Measurements from ENCODE around the gene GSTK1. TPM values are rescaled to one million over a fixed set of nuclear protein-coding genes. Genes with fewer than 3 reads are reported as not detected.
A peak's percentile ranks its signal among the peaks of the same experiment; 100 is the strongest.

The GSTK1 gene
- total RNA-seq, 6 experiments from 2014 or later = 209 to 315 (median 257) TPM

DNA sequence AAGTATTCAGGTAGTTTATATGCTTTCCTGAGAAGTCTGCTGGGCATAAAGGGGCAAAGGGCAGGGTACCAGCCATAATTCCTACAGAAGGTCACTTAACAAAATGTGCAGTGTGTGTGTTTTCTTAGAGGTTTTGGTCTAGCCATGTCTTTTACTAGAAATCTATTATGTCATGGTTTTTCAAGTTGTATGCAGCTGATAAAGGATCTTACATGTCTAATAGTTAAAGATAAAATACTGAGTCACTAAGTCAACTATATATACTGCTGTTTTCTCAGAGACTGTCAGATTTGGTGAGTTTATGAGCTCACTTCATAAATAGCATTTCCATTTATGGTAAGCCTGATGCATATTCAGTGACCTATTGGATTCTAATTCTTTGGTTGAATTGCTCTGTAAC lies 32.6 kb downstream of the GSTK1 start:
- ATAC-seq (no peak), DNase-seq (no peak)
- intact Hi-C loops (cut with DNase I) = loop anchor here in 1 of 2 donors (10.0 kb wide), 1 partner anchor 51 kb away; no protein-coding TSS in a partner anchor
- Histone ChIP-seq H3K27ac (no peak overlapping the region), H3K4me3 (no peak overlapping the region), H3K27me3 (no peaks in the 10 kb centered on the region), H3K9me3 (no peaks in the 10 kb centered on the region), H3K4me1 (no peaks in the 10 kb centered on the region), H3K36me3 (peaks cover 2 to 75% (median 23%) of the 10 kb centered on the region in 4 donors)
- TF ChIP-seq POLR2A (IDR thresholded peaks at IDR 0.05) = no peak
- TF ChIP-seq, protein P1, sequence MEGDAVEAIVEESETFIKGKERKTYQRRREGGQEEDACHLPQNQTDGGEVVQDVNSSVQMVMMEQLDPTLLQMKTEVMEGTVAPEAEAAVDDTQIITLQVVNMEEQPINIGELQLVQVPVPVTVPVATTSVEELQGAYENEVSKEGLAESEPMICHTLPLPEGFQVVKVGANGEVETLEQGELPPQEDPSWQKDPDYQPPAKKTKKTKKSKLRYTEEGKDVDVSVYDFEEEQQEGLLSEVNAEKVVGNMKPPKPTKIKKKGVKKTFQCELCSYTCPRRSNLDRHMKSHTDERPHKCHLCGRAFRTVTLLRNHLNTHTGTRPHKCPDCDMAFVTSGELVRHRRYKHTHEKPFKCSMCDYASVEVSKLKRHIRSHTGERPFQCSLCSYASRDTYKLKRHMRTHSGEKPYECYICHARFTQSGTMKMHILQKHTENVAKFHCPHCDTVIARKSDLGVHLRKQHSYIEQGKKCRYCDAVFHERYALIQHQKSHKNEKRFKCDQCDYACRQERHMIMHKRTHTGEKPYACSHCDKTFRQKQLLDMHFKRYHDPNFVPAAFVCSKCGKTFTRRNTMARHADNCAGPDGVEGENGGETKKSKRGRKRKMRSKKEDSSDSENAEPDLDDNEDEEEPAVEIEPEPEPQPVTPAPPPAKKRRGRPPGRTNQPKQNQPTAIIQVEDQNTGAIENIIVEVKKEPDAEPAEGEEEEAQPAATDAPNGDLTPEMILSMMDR (IDR thresholded peaks at IDR 0.05) = no peak

DNA sequence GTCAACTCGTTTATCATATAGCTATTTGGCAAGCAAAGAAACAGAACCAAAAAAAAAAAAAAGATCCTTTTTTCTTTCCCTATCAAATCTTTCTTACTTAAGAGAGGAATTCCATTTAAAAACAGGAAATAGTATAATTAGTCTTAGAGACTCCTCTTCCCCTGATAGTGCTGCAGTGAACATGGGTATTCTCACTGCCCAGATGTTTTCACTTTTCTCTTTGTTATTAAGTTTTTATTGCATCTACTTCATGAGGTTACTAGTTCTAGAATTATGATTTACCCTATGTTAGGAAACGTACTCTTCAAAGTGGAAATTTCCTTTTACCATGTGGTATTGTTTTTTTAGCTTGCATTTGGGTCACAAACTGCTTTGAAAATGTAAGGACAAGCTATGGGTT lies 33.4 kb downstream of the GSTK1 start:
- H3K4me1 ChIP-seq = no peaks in the 10 kb centered on the region
- H3K27me3 ChIP-seq = no peaks in the 10 kb centered on the region
- intact Hi-C loops (cut with DNase I) = loop anchor here in 1 of 2 donors (10.0 kb wide), 1 partner anchor 52 kb away; no protein-coding TSS in a partner anchor
- H3K36me3 ChIP-seq = peaks cover 2 to 83% (median 27%) of the 10 kb centered on the region in 4 donors
- peak overlapping the region in 1 of 3 donors; percentile 4 for H3K27ac ChIP-seq
- no peak for DNase-seq
- 47% methylated on average over 2 of the region's 2 CpGs for WGBS (ENCODE audit: insufficient coverage, low coverage, low lambda C conversion rate, missing lambda C conversion rate)
- no peak overlapping the region for H3K4me3 ChIP-seq
- no peaks in the 10 kb centered on the region for H3K9me3 ChIP-seq
- ATAC-seq = no peak
- TF ChIP-seq POLR2A (IDR thresholded peaks at IDR 0.05) = no peak

DNA sequence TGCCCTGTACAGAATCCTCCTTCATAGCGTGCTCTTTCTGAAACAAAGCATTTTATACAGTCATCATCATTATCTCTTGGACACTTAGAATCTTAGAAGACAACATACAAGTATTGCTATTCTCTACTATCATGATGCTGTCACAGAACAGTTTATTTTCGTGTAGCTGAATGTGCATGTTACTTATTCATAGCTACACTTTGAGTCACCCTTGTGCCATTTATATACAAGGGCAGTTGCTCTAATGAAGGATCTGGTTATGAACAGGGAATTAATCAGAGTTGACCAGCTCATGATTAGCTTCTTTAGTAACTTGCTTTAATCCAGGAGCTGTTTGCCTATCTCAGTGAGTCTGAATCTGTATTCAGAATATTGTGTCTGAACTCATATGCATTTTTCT lies 36.1 kb downstream of the GSTK1 start:
- Histone ChIP-seq H3K4me3 (no peak overlapping the region), H3K9me3 (no peaks in the 10 kb centered on the region), H3K4me1 (no peaks in the 10 kb centered on the region), H3K27me3 (no peaks in the 10 kb centered on the region), H3K27ac (no peak overlapping the region), H3K36me3 (peaks cover 2 to 84% (median 30%) of the 10 kb centered on the region in 4 donors)
- DNase-seq = no peak
- no peak for ATAC-seq
- 82% methylated on average over 2 of the region's 2 CpGs for WGBS (ENCODE audit: insufficient coverage, low coverage, low lambda C conversion rate, missing lambda C conversion rate)
- TF ChIP-seq, protein P1 (IDR thresholded peaks at IDR 0.05) = no peak
- no peak for TF ChIP-seq POLR2A (IDR thresholded peaks at IDR 0.05)
- intact Hi-C loops (cut with DNase I) = loop anchor here in 1 of 2 donors (10.0 kb wide), 1 partner anchor 55 kb away; no protein-coding TSS in a partner anchor

DNA sequence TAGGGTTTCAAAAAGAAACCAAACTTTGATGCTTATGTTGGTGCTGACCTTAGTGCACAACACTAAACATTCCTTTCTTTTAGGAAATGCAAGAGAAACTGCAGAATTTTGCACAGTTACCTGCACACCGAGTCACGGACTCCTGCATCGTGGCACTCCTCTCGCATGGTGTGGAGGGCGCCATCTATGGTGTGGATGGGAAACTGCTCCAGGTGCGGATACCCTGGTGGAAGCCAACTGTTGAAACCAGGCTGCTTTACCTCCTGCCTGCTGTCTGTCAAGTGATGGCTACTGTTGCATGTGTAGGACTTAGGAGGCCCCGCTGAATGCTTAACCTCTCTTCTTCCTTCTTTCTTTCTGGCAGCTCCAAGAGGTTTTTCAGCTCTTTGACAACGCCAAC lies 36.6 kb downstream of the GSTK1 start:
- TF ChIP-seq POLR2A (IDR thresholded peaks at IDR 0.05) = no peak
- TF ChIP-seq, protein P1 (IDR thresholded peaks at IDR 0.05) = peak; percentile 41 to 70 (median 62)
- ATAC-seq = peak; percentile 95 to 96 (median 96)
- H3K36me3 ChIP-seq = peaks cover 0 to 84% (median 28%) of the 10 kb centered on the region in 4 donors
- peak; percentile 57 to 71 (median 64) for DNase-seq
- H3K27ac ChIP-seq = no peak overlapping the region
- H3K9me3 ChIP-seq = no peaks in the 10 kb centered on the region
- H3K4me1 ChIP-seq = no peaks in the 10 kb centered on the region
- H3K27me3 ChIP-seq = no peaks in the 10 kb centered on the region
- WGBS (ENCODE audit: insufficient coverage, low coverage, low lambda C conversion rate, missing lambda C conversion rate) = 40% methylated on average over 2 of the region's 8 CpGs
- intact Hi-C loops (cut with DNase I) = loop anchor here in 1 of 2 donors (10.0 kb wide), 1 partner anchor 55 kb away; no protein-coding TSS in a partner anchor
- H3K4me3 ChIP-seq = no peak overlapping the region

DNA sequence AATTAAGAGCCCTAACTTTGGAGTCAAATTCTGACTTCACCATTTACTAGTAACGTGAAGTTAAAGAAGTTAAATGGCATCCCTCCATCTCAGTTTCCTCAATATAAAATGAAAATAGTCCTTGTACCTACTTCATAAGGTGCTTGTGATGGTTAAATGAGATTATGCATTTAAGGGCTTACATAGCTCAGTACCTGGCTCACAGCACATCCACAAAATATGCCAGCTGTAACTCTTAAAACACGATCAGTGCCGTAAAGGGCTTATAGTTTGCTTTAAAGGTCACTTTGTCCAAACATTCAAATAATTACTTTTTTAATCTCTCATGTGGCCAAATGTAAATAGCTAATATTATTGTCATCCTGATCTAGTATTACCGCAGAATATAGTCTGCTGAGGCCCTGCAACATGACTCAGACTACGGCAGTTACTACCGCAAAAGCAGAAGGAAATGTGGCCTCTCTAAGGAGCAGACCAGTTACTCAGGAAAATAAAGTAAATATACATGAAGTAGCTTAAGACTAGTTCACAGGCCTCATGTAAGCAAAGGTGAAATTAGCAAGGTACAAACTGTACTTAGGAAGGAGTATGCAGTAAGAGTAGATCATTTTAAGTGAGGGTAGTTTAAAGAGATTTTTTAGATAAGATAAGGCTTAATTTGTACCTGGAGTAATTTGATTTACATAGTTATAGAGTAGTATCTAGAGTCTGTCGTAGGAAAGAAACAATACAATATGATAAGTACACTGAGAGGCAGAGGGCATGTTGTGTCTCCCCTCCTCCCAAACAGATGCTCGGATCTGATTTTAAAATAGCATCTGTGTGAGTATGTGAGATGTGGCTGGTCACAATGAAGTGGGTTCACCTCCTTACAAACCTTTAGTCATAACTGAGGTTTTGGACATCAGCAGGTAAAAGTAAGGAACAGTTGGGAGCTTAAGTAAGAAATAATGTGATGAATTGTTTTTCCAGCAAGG lies 38.0 kb downstream of the GSTK1 start:
- Histone ChIP-seq H3K27me3 (no peaks in the 10 kb centered on the region), H3K9me3 (no peaks in the 10 kb centered on the region), H3K4me1 (peaks cover 0 to 10% (median 2%) of the 10 kb centered on the region in 4 donors), H3K36me3 (peaks cover 0 to 74% (median 24%) of the 10 kb centered on the region in 4 donors), H3K4me3 (no peak overlapping the region), H3K27ac (no peak overlapping the region)
- ATAC-seq (no peak), DNase-seq (no peak)
- WGBS (ENCODE audit: insufficient coverage, low coverage, low lambda C conversion rate, missing lambda C conversion rate) = 69% methylated on average over 8 of the region's 8 CpGs
- intact Hi-C loops (cut with DNase I) = no loop called here
- TF ChIP-seq POLR2A (IDR thresholded peaks at IDR 0.05) = no peak
- TF ChIP-seq, protein P1 (IDR thresholded peaks at IDR 0.05) = no peak
